IPS-18c (cell line): ENCODE data around the gene INF2.

Experiments used
- H3K4me3 ChIP-seq: 2 replicates; pipeline ENCODE4 v1.7.0; 2013; ENCODE audit warnings: low read depth, mild to moderate bottlenecking, low read length, moderate library complexity; ENCODE audit not compliant: insufficient read depth
- H3K9me3 ChIP-seq: one replicate; pipeline ENCODE4 v1.6.1; 2013; ENCODE audit warnings: mild to moderate bottlenecking, low read length, moderate library complexity; ENCODE audit not compliant: control insufficient read depth, insufficient read depth

The INF2 gene

DNA sequence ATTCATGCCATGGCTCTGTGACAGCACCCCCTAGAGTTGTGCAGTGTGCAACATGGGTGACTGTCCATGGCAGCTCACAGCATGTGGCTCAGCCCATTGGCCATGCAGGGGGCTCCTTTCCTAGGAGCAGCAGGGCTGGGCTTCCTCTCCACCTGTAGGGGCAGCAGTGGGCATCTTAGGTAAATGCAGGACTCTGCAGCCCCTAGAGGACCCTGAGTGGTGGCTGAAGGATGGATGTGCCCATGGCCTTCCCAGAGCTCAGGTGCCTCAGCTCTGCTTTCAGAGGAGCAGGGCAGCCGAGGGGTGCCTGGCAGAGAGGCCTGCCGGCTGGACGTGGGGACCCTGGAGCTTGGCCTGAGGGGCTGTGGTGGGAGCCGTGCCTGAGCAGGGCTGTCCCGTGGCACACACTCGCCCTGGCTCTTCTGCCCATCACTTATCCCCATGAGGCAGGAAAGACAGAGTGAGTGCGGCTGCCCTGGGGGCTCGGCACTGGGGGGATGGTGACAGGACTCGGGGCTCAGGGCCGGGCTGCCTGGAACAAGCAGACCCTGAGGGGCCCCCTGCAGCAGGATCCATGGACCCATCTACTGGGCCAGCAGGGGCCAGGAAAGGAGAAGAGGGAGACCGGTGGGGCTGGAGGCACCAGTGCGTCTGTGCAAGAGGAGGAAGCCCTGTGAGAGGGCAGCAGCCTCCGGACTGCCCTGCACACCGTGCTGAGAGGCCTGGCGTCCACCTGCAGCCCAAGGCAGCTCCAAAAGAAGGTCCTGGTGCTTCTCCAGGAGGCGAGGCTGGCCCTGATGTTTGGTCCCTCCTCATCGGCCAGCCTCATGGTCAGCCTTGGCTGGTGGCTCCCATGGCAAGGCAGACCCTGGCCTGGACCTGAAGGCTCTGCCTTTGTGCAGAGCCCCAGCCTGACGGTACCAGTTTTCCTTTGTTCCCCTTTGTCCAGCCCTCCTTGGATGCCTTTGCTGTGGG, 42.2 kb downstream of the INF2 start:
- H3K4me3 ChIP-seq = no peak overlapping the region
- no peaks in the 10 kb centered on the region for H3K9me3 ChIP-seq

GRCh38 chr14:104732355-104732804, 43.0 kb downstream of the INF2 start:
- no peaks in the 10 kb centered on the region for H3K9me3 ChIP-seq
- no peak overlapping the region for H3K4me3 ChIP-seq

GRCh38 chr14:104732931-104733681, 43.7 kb downstream of the INF2 start:
- Histone ChIP-seq H3K4me3 (no peak overlapping the region), H3K9me3 (no peaks in the 10 kb centered on the region)

DNA sequence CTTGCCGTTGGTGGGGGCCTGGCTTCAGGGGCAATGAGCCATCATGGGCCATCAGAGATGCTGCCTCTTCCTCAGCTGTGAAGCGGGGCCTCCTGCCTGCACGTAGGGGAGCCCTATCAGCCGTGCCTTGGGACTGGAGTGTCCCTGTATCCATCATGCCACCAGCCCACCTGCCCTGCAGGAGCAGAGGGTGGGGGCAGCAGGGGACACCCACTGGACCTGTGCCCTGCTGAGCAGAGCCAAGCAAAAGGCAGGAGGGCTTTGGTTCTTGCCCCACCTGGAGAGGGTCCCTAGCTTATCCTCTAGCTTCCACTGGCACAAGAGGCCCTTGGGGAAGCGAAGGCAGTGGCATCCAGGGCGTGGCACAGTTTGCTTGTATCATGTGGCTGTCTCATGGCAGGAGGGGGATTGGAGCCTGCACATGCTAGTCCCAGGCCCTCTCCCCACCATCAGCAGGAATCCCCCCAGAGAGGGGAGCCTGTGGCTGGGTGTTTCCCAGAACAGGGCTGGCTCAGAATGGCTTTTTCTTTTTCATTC, 44.7 kb downstream of the INF2 start:
- Histone ChIP-seq H3K4me3 (no peak overlapping the region), H3K9me3 (no peaks in the 10 kb centered on the region)

GRCh38 chr14:104734601-104734990, 45.2 kb downstream of the INF2 start:
- no peak overlapping the region for H3K4me3 ChIP-seq
- no peaks in the 10 kb centered on the region for H3K9me3 ChIP-seq

DNA sequence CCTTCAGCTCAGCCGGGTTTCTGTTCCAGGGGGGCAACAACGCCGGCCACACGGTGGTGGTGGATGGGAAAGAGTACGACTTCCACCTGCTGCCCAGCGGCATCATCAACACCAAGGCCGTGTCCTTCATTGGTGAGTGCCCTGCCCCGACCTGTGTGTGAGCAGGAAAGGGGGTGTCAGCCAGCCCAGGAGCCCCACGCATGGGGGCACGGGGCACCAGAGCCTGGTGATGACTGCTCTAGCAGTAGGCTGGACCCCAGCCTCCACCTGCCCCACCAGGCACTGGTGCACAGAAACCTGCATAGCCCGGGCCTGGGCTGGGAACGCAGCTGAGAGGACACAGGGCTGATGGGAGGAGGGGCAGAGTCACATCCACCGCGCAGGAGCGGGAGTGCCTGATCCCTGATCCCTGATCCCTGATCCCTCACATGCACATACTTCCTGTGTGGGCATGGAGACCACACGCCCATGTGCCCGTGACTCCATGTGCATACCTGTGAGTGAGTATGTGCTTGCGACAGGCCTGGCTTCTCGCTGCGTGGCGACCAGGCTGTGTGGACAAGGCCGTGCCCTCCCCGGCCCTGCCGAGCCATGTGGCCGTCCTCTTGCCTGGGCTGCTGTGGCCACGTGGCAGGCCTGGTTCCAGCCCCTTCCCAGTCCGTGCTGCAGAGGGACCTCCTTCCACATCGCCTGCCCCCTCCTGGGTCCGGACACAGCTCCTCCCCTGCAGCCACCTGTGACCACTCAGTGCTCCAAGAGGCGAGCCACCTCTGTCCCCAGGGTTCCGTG, 45.8 kb downstream of the INF2 start:
- Histone ChIP-seq H3K9me3 (no peaks in the 10 kb centered on the region), H3K4me3 (no peak overlapping the region)

- no peak overlapping the region for H3K4me3 ChIP-seq
- no peaks in the 10 kb centered on the region for H3K9me3 ChIP-seq
Observed at GRCh38 chr14:104735830-104736642, 46.6 kb downstream of the INF2 start.

- H3K9me3 ChIP-seq = no peaks in the 10 kb centered on the region
- H3K4me3 ChIP-seq = no peak overlapping the region
Observed at GRCh38 chr14:104738375-104739019, 49.1 kb downstream of the INF2 start.

DNA sequence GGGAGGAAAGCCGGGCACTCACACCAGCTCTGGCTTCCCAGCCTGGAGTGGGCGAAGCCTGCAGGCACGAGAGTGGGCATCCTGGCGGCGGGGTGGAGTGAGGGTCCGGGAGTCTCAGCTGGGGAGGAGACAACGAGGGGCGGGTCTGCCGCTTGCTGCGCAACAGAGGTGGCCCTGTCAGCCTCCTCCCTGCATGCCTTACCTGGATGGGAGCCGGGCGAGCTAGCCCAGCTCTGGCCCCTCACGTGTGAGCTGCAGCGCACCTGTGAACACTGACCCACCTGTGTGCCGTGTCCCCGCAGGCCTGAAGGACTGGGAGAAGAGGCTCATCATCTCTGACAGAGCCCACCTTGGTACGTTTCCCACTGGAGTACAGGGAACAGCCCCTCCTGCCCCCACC, 49.6 kb downstream of the INF2 start:
- H3K9me3 ChIP-seq = no peaks in the 10 kb centered on the region
- H3K4me3 ChIP-seq = no peak overlapping the region

GRCh38 chr14:104739546-104740516, 50.4 kb downstream of the INF2 start:
- Histone ChIP-seq H3K9me3 (no peaks in the 10 kb centered on the region), H3K4me3 (no peak overlapping the region)

GRCh38 chr14:104741108-104741802, 51.8 kb downstream of the INF2 start:
- H3K4me3 ChIP-seq = no peak overlapping the region
- H3K9me3 ChIP-seq = no peaks in the 10 kb centered on the region

- H3K9me3 ChIP-seq = no peaks in the 10 kb centered on the region
- H3K4me3 ChIP-seq = no peak overlapping the region
Observed at GRCh38 chr14:104741803-104742251, 52.4 kb downstream of the INF2 start.

GRCh38 chr14:104742586-104743455, 53.4 kb downstream of the INF2 start:
- Histone ChIP-seq H3K9me3 (no peaks in the 10 kb centered on the region), H3K4me3 (no peak overlapping the region)
